ENCODE data around the gene UQCR11. TPM values are rescaled to one million over a fixed set of nuclear protein-coding genes. Genes with fewer than 3 reads are reported as not detected.

Gene UQCR11
- total RNA-seq, 2 experiments from 2014 or later, result 86.2 to 187 TPM

- BruUV-seq (replicated peaks), result no TSS peak
- CTCF ChIA-PET (ENCODE audit: unreplicated experiment), result no interaction called here
- peaks cover 85% of the 10 kb centered on the region for H3K36me3 ChIP-seq (ENCODE audit: insufficient read depth, low read length)
- DNase-seq (ENCODE audit: low spot score), result no peak
- no peaks in the 10 kb centered on the region for H3K9me2 ChIP-seq (ENCODE audit: insufficient read depth, low read length)
- H3K79me2 ChIP-seq (ENCODE audit: insufficient read depth, low read depth, low read length), result no peaks in the 10 kb centered on the region
- no peaks in the 10 kb centered on the region for H3K9me3 ChIP-seq (ENCODE audit: low read length)
- POLR2A ChIA-PET, result interaction anchor here (0.6 kb wide), 1 partner anchor 182 kb away, joined by 3 read pairs; no protein-coding TSS in a partner anchor
- intact Hi-C loops (cut with micrococcal nuclease; ENCODE audit: unreplicated experiment), result no loop called here
- TF ChIP-seq CTCF (conservative IDR thresholded peaks at IDR 0.05; ENCODE audit: low read length), result no peak
- no peak for TF ChIP-seq EZH2phosphoT487 (IDR thresholded peaks at IDR 0.05; ENCODE audit: borderline replicate concordance, low read depth, low read length)
- no peak overlapping the region for H3K4me3 ChIP-seq (ENCODE audit: low read depth, low read length, poor library complexity, severe bottlenecking)
- no peaks in the 10 kb centered on the region for H4K20me1 ChIP-seq (ENCODE audit: insufficient read depth, low read length)
- no peaks in the 10 kb centered on the region for H3K4me1 ChIP-seq (ENCODE audit: insufficient read depth, low read length, poor library complexity, severe bottlenecking)
- H3K4me2 ChIP-seq (ENCODE audit: low read length), result no peak overlapping the region
- no peak overlapping the region for H2AFZ ChIP-seq (ENCODE audit: low read length)
- H3K27ac ChIP-seq (ENCODE audit: low read depth, low read length, poor library complexity, severe bottlenecking), result no peak overlapping the region
Observed at GRCh38 chr19:1579222-1579621, 26.0 kb downstream of the UQCR11 start.

DNA sequence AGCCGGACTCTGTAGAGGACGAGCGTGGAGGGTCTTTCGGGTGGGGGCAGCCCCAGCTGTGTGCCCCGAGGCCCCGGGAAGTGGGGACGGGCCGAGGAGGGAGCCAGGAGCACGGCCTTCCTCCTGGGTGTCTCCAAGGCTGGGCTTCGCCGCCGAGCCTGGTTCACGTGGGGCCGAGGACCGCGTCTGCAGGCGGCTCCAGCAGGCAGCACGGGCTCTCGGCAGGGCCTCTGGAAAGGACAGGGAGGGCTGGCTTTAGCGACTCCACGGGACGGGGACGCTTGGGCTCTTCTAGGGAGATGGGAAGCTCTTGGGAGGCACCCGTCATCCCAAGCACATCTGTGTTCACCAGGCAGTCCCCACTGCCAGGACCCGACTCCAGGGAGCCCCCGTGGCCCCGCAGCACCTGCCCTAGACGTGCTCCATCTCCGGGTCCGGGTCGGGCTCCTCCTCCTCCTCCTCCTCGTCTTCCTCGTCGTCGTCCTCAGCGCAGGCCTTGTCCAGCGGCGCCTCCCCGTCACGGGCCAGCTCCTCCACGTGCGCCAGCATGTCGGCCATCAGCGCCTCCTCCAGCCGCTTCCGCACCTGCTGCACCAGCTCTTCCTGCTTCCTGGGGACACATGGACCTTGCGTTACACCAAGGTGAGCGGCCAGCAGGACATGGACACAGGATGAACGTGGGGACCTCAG is 27.2 kb downstream of the UQCR11 start:
- POLR2A ChIA-PET, result no interaction called here
- intact Hi-C loops (cut with micrococcal nuclease; ENCODE audit: unreplicated experiment), result no loop called here
- H3K36me3 ChIP-seq (ENCODE audit: insufficient read depth, low read length), result peaks cover 75% of the 10 kb centered on the region
- no peaks in the 10 kb centered on the region for H4K20me1 ChIP-seq (ENCODE audit: insufficient read depth, low read length)
- no peak overlapping the region for H3K4me2 ChIP-seq (ENCODE audit: low read length)
- no TSS peak for BruUV-seq (replicated peaks)
- no peaks in the 10 kb centered on the region for H3K9me3 ChIP-seq (ENCODE audit: low read length)
- no peaks in the 10 kb centered on the region for H3K79me2 ChIP-seq (ENCODE audit: insufficient read depth, low read depth, low read length)
- no peak for DNase-seq (ENCODE audit: low spot score)
- H2AFZ ChIP-seq (ENCODE audit: low read length), result no peak overlapping the region
- no peak for TF ChIP-seq CTCF (conservative IDR thresholded peaks at IDR 0.05; ENCODE audit: low read length)
- no peak for TF ChIP-seq EZH2phosphoT487 (IDR thresholded peaks at IDR 0.05; ENCODE audit: borderline replicate concordance, low read depth, low read length)
- H3K4me3 ChIP-seq (ENCODE audit: low read depth, low read length, poor library complexity, severe bottlenecking), result no peak overlapping the region
- no peak overlapping the region for H3K27ac ChIP-seq (ENCODE audit: low read depth, low read length, poor library complexity, severe bottlenecking)
- no peaks in the 10 kb centered on the region for H3K9me2 ChIP-seq (ENCODE audit: insufficient read depth, low read length)
- CTCF ChIA-PET (ENCODE audit: unreplicated experiment), result no interaction called here
- H3K4me1 ChIP-seq (ENCODE audit: insufficient read depth, low read length, poor library complexity, severe bottlenecking), result no peaks in the 10 kb centered on the region
